GM12891 (cell line): ENCODE measurements around the gene DCUN1D1.

ENCODE experiments used
- POLR2A ChIP-seq: IDR thresholded peaks from 2 replicates; pipeline ENCODE4 v1.6.1; 2011; ENCODE audit warnings: low read depth, low read length, control low read depth
- POLR2AphosphoS5 ChIP-seq: IDR thresholded peaks from 2 replicates; pipeline ENCODE4 v1.6.1; 2011; ENCODE audit warnings: low read depth, low read length, control low read depth
- SPI1 ChIP-seq: IDR thresholded peaks from 2 replicates; pipeline ENCODE4 v1.6.1; 2011; ENCODE audit warnings: low read depth, low read length, control low read depth
- TAF1 ChIP-seq: IDR thresholded peaks from 2 replicates; pipeline ENCODE4 v1.6.1; 2011; ENCODE audit warnings: low read depth, low read length, control low read depth

DNA sequence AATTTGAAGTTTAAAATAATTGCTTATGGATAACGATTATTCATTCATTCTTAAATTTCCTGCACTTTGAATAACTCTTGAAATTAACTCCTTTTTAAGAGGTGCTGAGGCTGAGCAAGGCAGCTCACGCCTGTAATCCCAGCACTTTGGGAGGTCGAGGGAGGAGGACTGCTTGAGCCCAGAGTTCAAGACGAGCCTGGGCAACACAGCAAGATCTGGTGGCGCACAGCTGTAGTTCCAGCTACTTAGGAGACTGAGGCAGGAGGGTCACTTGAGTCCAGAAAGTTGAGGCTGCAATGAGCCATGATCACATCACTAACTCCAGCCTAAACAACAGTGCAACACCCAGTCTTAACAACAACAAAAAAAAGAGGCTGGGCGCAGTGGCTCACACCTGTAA, 8.0 kb downstream of the DCUN1D1 start:
- no peak for TF ChIP-seq SPI1
- no peak for TF ChIP-seq POLR2AphosphoS5
- no peak for TF ChIP-seq TAF1
- no peak for TF ChIP-seq POLR2A
